ENCODE results near the gene HABP2.

DNA sequence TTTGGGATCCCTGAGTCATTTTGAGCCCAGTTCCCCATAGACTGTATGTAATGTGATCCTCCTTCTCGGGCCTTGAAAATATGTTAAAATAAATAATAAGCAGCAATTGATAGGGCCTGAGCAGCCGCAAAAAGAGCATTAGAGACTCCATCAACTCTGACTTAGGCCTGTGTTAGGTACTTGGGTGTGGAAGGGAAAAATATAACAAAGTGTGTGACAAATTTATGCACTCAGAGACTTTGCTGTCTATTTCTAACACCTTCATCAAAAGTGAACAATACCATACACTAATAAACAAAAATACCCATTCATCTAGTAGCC is 31.4 kb upstream of the HABP2 start:
- peak; percentile 19 for TF ChIP-seq CTCF (IDR thresholded peaks at IDR 0.05; ENCODE audit: insufficient read depth, low read length, poor library complexity, severe bottlenecking)
- TF ChIP-seq EZH2phosphoT487 (conservative IDR thresholded peaks at IDR 0.05; ENCODE audit: low read length), result no peak
